GM04503 (cell line): ENCODE results near the gene SPOCD1.
A peak's percentile ranks its signal among the peaks of the same experiment; 100 is the strongest.

Experiments used
- DNase-seq: peaks from one replicate; pipeline ENCODE4 v3.0.0-alpha.2; 2012; ENCODE audit warnings: low read depth

Gene SPOCD1

DNA sequence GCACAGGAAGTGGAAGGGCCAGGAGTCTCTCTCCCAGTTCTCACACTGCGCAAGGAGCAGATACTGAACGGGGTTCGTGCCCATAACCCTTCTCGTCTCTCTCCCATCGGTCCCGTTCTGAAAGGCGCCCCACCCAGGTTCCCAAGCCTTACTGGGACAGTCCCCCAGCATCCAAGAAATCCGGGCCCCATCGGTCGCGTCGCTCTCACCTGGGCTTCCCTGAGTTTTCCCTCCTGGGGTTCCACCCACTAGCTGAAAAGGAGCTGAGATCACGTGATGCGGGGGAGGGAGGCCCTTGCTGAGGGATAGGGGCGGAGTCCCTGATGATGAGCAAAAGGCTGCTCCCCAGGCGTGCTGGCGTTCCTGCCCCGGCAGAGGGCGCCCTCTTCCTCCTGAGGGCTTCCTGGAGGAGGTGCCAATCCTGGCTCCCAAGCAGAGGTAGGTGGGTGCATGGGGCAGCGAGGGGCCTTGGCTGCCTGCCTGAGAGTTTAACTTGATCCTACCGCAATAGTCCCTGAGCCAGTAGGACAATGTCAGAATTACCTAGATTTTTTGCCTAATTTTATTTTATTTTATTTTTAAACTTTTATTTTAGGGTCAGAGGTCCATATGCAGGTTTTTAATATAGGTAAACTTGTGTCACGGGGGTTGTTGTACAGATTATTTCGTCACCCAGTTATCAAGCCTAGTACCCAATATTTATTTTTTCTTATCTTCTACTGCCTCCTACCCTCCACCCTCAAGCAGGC lies at the start of gene SPOCD1:
TSS of gene SPOCD1 (minus strand) at position 271 of the 749 bp plus-strand sequence. CDS start 689 bp downstream, outside the sequence.
- no peak for DNase-seq

GRCh38 chr1:31862071-31862470 lies 46.2 kb upstream of the SPOCD1 start:
- no peak for DNase-seq

- no peak for DNase-seq
Observed at GRCh38 chr1:31861346-31861745, 45.5 kb upstream of the SPOCD1 start.

DNA sequence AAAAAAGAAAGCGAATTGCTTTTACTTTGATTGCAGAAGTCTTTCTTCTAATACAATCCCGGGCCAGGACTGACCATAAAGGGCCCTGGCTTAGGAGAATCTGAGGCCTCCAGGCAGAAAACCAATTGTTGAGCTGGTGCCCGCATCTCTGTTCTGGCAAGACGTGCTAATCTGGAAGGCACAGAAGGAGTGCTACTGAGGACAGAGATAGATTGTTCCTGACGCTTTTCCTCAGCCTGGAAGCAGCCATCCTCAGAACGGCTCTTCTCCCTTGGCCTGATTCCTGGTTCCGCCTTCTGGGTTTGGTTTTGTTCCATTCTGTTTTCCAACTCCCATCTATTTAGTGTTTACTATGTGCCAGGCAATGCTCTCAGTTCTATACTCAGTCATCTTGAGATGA lies 44.8 kb upstream of the SPOCD1 start:
- DNase-seq, result no peak

DNA sequence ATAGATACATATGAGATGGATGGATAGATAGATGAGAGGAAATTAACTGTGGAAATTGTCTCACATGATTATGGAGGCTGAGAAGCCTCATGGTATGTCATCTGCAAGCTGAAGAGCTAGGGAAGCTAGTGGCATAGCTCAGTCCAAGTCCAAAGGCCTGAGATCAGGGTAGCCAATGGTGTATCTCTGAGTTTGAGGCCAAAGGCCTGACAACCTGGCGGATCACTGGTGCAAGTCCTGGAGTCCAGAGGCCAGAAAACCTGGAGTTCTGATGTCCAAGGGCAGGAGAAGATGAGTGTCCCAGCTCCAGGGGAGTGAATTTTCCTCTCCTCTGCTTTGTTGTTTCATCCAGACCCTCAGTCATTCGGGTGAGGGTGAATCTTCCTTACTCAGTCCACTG lies 43.9 kb upstream of the SPOCD1 start:
- no peak for DNase-seq

GRCh38 chr1:31859044-31859443 lies 43.2 kb upstream of the SPOCD1 start:
- DNase-seq, result no peak

- no peak for DNase-seq
Observed at GRCh38 chr1:31857863-31858262, 42.0 kb upstream of the SPOCD1 start.

DNA sequence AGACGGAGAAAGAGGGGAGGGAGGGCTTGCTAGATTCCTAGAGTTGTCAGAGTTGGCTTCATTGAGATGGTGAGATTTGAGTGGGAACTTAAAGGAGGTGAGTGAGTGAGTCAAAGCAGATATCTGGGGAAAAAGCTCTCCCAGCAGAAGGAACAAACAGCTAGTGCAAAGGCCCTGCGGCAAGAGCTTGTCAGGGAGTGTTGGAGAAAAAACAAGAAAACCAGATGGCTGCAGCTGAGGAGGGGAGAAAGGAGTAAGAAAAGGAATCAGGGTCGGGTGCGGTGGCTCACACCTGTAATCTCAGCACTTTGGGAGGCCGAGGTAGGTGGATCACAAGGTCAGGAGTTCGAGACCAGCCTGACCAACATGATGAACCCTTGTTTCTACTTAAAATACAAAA lies 40.3 kb upstream of the SPOCD1 start:
- no peak for DNase-seq

DNA sequence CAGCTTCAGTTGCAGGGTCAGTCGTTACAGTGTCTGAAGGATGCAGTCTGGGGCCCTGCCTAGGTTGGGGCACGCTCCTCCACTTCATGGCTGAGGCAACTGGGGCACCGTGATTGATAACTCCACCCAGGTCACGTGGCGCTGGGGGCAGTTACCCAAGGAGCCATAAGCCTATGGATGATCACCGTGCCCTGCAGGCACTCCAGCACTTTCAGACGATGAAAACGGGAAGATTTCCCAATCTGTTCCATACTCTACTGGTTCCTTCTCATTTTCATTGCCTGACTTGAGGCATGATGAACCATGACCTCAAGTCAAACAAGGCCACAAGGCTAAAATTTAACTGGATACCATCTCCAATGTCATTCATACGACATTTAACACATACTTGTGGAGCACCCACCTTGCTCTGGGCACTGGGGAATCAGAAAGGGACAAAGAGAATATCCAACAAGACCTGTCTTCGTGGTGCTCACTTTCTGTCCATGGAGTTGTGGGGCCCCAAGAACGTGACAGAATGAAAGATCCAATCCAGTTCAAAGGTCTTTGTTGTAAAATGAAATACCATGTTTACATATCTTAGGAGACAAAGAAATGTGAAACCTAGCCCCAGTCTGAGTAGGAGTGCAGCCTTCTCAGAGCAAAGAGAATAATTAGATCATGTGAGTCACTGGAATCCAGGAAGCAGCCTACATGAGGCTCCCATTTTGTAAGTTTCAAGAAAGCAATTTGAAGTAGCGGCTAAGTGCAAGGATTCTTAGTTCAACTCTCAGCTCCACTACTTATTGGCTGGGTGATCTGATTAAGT lies 39.4 kb upstream of the SPOCD1 start:
- DNase-seq, result no peak

DNA sequence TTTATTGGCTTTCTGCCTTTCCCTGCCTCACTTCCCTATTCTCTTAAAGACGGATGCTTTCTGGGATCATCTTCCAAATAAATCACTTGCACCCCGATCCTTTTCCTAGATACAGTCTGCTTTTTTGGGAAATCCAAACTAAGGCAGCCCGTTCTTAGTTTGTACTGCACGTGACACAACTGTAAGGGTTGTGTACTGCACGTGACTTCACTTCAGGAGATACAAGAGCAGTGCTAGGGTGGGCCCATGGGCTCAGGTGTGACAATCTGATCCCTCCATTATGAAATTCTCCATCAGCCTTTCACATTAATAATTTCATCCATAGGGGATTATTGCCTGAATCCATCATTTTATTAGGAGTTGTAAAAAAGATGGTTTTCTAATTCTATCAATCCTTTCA lies 33.8 kb upstream of the SPOCD1 start:
- no peak for DNase-seq

- DNase-seq, result no peak
Observed at GRCh38 chr1:31848381-31848897, 32.6 kb upstream of the SPOCD1 start.

DNA sequence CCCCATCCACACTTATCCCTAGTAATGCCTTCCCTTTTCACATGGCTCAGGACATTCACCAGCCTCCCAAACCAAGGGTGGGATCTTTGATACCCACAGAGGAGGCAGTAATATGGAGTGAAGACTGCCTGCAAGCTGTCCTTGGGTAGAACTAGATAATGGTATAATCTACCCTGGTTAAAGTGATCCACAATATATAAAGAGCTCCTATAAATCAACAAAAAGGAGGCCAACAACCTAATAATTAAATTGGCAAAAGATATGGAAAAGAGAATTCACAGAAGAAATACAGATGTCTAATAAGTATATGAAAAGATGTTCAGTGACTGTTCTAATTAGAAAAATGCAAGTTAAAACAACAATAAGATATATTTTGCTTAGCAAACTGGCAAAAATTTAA lies 30.7 kb upstream of the SPOCD1 start:
- DNase-seq, result no peak

DNA sequence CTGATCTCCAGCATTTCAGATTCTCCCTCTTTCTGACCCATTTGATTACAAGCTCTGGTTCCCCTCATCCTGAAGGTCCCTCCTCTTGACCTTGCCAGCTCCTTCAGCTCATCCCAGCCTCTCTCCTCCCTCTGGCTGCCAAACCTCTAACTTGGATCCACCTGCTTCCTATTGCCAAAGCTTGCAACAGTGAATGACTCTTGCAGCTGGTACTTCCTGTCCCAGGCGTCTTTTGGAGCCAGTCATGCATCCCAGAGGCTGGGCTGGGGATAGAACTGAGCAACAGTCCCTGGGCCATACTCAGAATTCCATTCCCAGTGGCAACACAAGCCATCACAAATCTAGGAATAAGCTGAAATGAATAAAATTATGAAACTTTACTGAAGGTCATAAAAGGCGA lies 27.7 kb upstream of the SPOCD1 start:
- DNase-seq, result peak; percentile 96

- no peak for DNase-seq
Observed at GRCh38 chr1:31839662-31840343, 24.0 kb upstream of the SPOCD1 start.

DNA sequence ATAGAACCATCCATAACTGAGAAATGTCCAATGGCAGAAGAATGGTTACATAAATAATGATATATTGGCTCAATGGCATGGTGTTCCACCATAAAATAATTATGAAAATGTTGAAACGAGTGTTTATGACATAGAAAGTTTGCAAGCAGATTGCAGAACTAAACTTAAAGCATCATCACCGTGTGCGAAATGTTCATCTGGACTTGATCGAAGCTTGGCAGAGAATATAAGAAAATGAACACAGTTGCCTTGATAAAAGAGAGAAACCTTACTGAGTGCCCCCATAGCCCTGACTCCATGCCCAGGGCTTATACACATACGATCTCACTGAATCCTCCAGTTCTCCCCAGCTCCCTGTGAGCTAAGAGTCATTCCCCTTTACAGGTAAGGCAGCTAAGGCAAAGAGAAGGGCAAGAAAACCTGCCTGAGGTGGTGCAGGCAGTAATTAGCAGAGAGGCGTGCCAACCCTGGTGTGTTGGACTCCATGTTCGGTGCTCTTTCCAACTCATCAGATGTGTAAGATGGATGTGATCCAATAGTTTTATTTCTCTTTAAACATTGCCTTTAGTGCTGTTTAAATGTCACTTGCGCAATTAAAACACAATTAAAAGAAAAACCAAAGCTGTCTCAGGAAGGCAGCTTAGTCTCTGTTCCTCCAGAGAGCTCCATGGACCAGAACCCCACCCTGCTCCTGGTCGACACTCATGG lies 21.8 kb upstream of the SPOCD1 start:
- DNase-seq, result no peak

- no peak for DNase-seq
Observed at GRCh38 chr1:31836638-31837037, 20.8 kb upstream of the SPOCD1 start.

DNA sequence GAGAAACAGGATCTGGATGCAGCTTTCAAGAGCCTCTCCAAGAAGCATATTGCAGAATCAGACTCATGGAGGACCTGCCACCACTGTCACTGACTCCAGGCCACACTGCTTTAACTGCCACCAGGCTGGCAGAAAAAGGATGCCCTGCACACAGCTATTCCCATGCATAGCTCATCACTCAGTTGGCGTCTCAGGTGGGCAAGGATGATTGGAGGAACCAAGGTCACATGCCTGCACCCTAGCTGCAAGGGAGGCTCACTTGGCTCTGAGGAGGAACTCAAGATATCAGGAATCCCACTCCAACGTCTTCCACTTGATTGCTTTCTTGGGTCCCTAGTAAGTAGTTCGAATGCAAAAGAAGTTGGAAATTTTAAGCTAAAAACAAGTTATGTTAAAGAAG lies 19.6 kb upstream of the SPOCD1 start:
- no peak for DNase-seq

DNA sequence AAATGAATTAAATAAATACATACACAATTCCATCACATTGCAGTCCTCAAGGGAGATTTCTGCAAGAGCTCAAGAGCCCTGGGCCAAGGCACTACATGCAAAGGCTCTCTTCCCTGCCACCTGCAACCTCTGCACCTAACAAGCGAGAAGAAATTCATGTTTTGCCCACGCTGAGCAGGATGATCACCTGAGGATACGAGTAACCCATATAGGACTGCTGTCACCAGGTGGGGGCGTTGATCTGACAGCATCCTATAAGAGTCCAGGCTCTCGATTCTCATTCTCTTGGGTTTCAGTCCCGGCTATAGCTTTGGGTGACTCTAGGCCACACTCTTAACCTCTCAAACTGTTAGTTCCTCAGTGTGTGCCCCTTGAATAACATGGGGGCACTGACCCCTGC lies 18.7 kb upstream of the SPOCD1 start:
- no peak for DNase-seq

DNA sequence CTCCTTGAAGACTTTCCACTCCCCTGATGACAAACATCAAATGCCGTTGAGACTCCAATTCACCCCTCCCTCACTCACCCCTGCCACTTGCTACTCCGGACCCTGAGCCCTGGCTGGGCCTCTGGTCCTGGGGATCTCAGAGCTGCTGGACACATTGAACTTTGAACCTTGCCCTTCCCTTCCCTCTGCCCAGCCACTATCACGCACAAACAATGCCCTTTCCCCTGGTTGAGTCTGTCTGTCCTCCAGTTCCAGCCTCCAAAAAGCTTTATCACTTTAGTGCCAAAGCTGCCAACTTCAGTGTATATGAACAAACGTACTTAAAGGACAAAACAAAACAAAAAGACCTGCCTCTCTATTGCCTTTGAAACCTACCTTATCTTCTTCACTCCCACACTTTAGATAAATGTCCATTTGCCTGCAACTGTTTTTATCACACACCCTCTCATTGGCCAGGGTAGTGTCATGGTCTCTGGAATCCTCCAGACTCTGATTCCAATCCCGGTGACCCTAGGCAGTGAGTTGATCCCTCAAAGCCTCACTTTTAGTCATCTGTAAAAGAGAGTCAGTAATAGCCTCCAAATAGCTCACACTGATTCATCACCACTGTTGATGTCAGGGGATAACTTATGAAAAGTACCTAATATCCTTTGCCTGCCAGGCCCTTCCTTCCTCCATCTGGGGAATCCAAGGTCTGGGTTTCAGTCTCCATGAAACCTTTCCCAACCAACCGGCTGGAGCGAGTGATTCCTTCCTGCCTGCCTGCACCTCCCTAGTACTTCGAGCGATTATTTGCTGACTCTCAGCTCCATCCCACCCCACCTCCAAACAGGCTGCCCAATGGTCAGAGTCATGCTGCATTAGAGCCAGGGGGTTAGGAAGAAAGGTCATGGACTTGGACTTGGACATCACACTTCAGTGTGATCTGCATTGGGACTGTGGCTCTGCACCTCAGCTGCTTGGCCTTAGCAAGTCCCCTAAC lies 15.9 kb upstream of the SPOCD1 start:
- peak; percentile 56 for DNase-seq

DNA sequence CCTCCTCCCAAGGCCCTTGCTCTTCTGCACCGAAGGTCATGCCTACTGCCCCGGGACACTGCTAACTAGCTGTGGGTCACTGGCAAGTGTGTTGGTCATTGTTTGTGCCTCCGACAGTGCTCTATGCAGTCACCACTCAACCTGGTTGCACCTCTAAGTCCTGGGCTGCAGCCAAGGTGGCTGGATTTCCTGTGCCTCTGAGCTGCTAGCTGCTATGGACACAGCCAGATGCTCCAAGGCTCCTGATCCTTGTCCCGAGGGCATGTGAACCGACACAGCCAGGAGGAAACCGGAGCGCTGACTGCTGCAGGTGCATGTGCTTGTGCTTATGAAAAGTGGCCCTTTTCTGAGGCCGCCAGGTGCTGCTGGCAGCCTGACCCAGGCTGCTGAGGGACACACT lies 14.7 kb upstream of the SPOCD1 start:
- DNase-seq, result no peak

- DNase-seq, result no peak
Observed at GRCh38 chr1:31830065-31830464, 14.2 kb upstream of the SPOCD1 start.
